ENCODE data around the gene ZNF823. TPM values are rescaled to one million over a fixed set of nuclear protein-coding genes. Genes with fewer than 3 reads are reported as not detected.

Gene ZNF823
- total RNA-seq, 1 donor from 2014 or later = 2.5 TPM

DNA sequence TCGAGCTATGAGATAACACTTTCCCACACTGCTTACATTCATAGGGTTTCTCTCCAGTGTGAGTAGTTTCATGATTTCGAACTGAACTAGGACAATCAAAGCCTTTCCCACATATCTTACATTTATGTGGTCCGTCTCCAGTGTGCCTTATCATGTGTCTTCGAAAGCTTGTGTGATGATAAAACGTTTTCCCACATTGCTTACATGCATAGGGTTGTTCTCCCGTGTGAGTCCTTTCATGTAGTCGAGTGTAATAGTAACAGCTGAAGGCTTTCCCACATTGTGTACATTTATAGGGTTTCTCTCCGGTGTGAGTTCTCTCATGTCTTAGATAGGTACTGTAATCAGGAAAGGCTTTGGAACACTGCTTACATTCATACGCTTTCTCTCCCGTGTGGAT, 16.3 kb downstream of the ZNF823 start:
- Mint-ChIP-seq H3K36me3 (ENCODE audit: low read depth) (peaks cover 50% of the 10 kb centered on the region), H3K4me1 (ENCODE audit: low read depth) (no peaks in the 10 kb centered on the region), H3K9me3 (peaks cover 75% of the 10 kb centered on the region), H3K27ac (no peak overlapping the region), H3K27me3 (ENCODE audit: insufficient read depth) (no peaks in the 10 kb centered on the region), H3K4me3 (no peak overlapping the region)
- intact Hi-C loops (cut with micrococcal nuclease) = no loop called here
- DNase-seq (ENCODE audit: low spot score) = no peak

DNA sequence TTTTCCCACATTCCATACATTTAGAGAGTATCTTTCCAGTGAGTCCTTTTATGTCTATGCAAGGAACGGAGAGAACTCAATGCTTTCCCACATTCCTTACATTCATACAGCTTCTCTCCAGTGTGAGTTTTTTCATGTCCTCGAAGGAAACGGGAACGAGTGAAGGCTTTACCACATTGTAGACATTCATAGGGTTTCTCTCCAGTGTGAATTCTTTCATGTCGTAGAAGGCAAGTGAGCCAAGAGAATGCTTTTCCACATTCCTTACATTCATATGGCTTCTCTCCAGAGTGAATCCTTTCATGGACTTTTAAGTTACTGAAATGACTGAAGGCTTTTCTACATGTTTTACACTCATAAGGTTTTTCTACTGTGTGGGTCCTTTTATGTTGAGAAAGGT, 17.1 kb downstream of the ZNF823 start:
- no peak overlapping the region for H3K27ac Mint-ChIP-seq
- H3K27me3 Mint-ChIP-seq (ENCODE audit: insufficient read depth) = no peaks in the 10 kb centered on the region
- no peak for DNase-seq (ENCODE audit: low spot score)
- peaks cover 49% of the 10 kb centered on the region for H3K36me3 Mint-ChIP-seq (ENCODE audit: low read depth)
- H3K4me1 Mint-ChIP-seq (ENCODE audit: low read depth) = no peaks in the 10 kb centered on the region
- no peak overlapping the region for H3K4me3 Mint-ChIP-seq
- H3K9me3 Mint-ChIP-seq = peaks cover 75% of the 10 kb centered on the region
- intact Hi-C loops (cut with micrococcal nuclease) = no loop called here

DNA sequence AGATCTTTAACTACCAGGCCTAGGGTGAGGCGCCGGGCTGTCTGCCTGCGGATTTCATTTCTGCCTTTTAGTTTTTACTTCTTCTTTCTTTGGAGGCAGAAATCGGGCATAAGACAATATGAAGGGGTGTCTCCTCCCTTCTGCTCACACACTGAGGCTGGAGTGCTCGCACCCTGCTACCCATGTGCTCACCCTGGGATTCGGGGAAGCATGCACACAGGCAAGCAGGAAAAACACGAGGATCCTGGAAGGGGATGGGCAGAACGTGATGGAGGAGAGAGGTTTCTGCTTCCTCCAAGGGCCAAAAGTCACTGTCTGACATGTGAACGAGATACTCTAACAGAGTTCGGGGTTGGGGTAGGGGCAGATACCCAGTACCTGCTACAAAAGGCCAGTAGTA, 28.4 kb downstream of the ZNF823 start:
- H3K9me3 Mint-ChIP-seq = peaks cover 46% of the 10 kb centered on the region
- no peaks in the 10 kb centered on the region for H3K36me3 Mint-ChIP-seq (ENCODE audit: low read depth)
- intact Hi-C loops (cut with micrococcal nuclease) = no loop called here
- no peak overlapping the region for H3K4me3 Mint-ChIP-seq
- no peaks in the 10 kb centered on the region for H3K27me3 Mint-ChIP-seq (ENCODE audit: insufficient read depth)
- no peak overlapping the region for H3K27ac Mint-ChIP-seq
- no peak for DNase-seq (ENCODE audit: low spot score)
- no peaks in the 10 kb centered on the region for H3K4me1 Mint-ChIP-seq (ENCODE audit: low read depth)

DNA sequence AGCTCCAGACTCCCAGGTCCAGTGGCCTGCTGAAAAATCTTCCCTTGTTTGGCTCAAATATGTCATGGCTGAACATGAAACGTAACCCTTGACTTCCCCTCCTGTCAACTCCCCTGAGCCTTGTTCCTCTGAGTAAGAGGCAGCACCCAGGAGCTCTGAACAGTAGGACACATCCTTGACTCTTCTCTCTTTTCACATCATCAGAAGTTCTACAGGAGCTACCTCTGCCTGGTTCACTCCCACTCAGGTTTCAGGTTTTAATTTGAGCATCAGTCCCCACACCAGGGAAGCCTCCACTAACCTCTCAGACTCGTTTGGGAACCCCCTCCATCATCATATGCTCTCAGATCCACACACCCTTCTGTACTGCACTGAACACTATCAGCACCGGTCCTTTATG, 30.3 kb downstream of the ZNF823 start:
- no peaks in the 10 kb centered on the region for H3K4me1 Mint-ChIP-seq (ENCODE audit: low read depth)
- no peak for DNase-seq (ENCODE audit: low spot score)
- no peaks in the 10 kb centered on the region for H3K27me3 Mint-ChIP-seq (ENCODE audit: insufficient read depth)
- H3K27ac Mint-ChIP-seq = no peak overlapping the region
- no peak overlapping the region for H3K4me3 Mint-ChIP-seq
- peaks cover 35% of the 10 kb centered on the region for H3K9me3 Mint-ChIP-seq
- no peaks in the 10 kb centered on the region for H3K36me3 Mint-ChIP-seq (ENCODE audit: low read depth)
- intact Hi-C loops (cut with micrococcal nuclease) = no loop called here

DNA sequence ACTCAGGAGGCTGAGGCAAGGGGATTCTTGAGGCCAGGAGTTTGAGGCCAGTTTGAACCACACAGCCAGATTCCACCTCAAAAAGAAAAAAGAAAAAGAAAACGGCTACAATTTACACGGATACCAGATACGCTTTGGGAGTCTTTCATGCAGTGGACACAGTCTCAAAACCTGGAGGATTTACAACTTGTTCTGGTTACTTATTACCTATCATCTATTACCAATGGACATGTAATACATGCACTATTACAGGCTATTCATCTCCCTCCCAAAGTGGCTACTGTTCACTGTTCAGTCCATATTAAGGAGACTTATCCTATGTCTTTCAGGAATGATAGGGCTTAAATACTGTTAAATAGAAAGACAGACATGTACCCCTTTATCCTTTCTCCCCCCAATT, 33.3 kb downstream of the ZNF823 start:
- Mint-ChIP-seq H3K27ac (no peak overlapping the region), H3K27me3 (ENCODE audit: insufficient read depth) (no peaks in the 10 kb centered on the region), H3K4me3 (no peak overlapping the region), H3K4me1 (ENCODE audit: low read depth) (no peaks in the 10 kb centered on the region), H3K36me3 (ENCODE audit: low read depth) (no peaks in the 10 kb centered on the region), H3K9me3 (peaks cover 32% of the 10 kb centered on the region)
- intact Hi-C loops (cut with micrococcal nuclease) = no loop called here
- no peak for DNase-seq (ENCODE audit: low spot score)

DNA sequence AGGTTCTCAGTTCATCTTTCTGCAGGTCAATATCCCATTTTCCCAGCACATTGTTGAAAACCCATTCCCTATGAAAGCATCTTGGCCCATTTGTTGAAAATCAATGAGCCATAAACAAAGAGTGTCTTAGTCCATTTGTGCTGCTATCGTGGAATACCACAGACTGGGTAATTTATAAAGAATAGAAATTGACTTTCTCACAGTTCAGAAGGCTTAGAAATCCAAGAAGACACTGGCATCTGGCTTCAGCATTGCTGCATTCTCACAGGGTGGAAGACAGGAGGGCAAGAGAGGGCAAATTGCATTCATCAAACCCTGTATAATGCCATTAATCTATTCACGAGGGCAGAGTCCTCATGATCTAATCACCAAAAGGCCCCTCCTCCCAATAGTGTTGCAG, 34.1 kb downstream of the ZNF823 start:
- Mint-ChIP-seq H3K36me3 (ENCODE audit: low read depth) (no peaks in the 10 kb centered on the region), H3K9me3 (peaks cover 28% of the 10 kb centered on the region)

DNA sequence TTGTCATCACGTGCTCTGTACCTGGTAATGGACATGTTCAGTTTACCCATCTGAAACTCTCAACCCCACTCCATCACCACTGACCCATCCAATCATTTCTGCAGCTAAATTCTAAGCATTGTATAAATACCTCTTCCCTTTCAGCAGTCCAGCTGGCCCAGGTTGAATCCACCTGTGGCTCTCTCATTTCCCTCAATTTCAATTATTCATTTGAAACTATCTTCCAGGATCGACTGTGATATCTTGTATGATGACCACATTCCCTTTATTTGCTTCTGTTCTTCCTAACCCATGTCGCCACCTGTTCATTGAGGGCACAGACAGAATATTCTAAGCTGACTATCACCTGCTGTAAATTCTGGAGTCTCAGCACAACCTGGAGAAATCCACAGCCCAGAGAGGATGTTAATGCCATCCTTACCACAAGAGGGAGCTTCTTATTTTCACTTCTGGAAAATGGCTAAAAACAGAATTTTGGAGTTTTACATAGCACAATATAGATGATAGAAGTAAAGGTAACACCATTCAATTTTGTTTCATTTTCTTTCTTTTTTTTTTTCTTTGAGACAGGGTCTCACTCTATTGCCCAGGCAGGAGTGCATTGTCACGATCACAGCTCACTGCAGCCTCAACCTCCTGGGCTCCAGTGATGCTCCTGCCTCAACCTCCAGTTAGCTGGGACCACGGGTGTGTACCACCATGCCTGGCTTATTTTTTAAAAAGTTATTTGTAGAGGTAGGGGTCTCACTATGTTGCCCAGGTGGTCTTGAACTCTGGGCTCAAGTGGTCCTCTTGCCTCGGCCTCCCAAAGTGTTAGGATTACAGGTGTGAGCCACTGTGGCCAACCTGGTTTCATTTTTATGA, 38.6 kb downstream of the ZNF823 start:
- Mint-ChIP-seq H3K36me3 (ENCODE audit: low read depth) (no peaks in the 10 kb centered on the region), H3K4me1 (ENCODE audit: low read depth) (no peaks in the 10 kb centered on the region), H3K9me3 (peaks cover 11% of the 10 kb centered on the region), H3K27ac (no peak overlapping the region), H3K27me3 (ENCODE audit: insufficient read depth) (peaks cover 5% of the 10 kb centered on the region), H3K4me3 (no peak overlapping the region)
- intact Hi-C loops (cut with micrococcal nuclease) = no loop called here
- no peak for DNase-seq (ENCODE audit: low spot score)

More for the DNA sequence above, 34.1 kb downstream of the ZNF823 start:
- Mint-ChIP-seq H3K4me1 (ENCODE audit: low read depth) (no peaks in the 10 kb centered on the region), H3K27ac (no peak overlapping the region), H3K27me3 (ENCODE audit: insufficient read depth) (no peaks in the 10 kb centered on the region), H3K4me3 (no peak overlapping the region)
- DNase-seq (ENCODE audit: low spot score) = no peak
- intact Hi-C loops (cut with micrococcal nuclease) = no loop called here

DNA sequence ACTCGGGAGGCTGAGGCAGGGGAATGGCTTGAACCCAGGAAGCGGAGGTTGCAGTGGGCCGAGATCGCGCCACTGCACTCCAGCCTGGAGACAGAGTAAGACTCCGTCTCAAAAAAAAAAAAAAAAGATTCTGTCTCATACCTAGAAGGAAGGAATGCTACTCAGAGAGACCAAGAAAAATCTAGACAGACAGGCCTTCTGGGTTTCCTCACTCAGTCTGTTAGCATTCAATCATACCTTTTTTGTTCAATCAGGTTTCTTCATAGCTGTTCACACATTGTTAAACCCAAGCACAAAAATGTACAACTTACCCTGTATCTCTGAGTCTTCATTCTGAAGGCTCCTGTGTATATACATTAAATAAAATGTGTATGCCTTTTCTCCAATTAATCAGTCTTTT, 40.5 kb downstream of the ZNF823 start:
- Mint-ChIP-seq H3K36me3 (ENCODE audit: low read depth) (no peaks in the 10 kb centered on the region), H3K27ac (no peak overlapping the region), H3K9me3 (peaks cover 11% of the 10 kb centered on the region), H3K27me3 (ENCODE audit: insufficient read depth) (peaks cover 12% of the 10 kb centered on the region), H3K4me3 (no peak overlapping the region), H3K4me1 (ENCODE audit: low read depth) (peaks cover 4% of the 10 kb centered on the region)
- intact Hi-C loops (cut with micrococcal nuclease) = no loop called here
- DNase-seq (ENCODE audit: low spot score) = no peak

DNA sequence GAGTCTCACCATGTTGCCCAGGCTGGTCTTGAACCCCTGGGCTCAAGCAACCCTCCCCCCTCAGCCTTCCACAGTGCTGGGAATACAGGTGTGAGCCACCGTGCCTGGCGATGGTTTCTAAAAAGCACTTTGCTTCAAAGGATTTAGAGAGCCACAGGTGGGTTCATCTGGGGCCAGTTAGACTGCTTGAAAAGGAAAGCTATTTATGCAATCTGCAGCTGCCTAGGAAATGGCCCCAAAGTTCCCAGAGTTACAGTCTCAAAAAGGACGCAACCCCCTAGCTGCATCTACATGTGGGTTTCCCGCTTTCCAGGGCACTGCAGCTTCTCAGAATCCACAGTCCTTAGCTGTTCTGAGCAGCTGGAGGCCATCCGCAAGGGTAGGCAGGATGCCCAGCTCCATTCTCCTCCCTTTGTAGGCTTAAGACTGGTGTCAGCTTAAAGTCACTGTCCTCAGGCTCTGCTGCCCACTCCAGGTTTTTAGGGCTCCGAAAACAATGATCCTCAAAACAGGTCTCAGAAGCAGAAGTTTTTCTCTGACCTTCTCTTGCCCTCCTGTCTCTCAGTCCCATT, 41.4 kb downstream of the ZNF823 start:
- intact Hi-C loops (cut with micrococcal nuclease) = no loop called here

DNA sequence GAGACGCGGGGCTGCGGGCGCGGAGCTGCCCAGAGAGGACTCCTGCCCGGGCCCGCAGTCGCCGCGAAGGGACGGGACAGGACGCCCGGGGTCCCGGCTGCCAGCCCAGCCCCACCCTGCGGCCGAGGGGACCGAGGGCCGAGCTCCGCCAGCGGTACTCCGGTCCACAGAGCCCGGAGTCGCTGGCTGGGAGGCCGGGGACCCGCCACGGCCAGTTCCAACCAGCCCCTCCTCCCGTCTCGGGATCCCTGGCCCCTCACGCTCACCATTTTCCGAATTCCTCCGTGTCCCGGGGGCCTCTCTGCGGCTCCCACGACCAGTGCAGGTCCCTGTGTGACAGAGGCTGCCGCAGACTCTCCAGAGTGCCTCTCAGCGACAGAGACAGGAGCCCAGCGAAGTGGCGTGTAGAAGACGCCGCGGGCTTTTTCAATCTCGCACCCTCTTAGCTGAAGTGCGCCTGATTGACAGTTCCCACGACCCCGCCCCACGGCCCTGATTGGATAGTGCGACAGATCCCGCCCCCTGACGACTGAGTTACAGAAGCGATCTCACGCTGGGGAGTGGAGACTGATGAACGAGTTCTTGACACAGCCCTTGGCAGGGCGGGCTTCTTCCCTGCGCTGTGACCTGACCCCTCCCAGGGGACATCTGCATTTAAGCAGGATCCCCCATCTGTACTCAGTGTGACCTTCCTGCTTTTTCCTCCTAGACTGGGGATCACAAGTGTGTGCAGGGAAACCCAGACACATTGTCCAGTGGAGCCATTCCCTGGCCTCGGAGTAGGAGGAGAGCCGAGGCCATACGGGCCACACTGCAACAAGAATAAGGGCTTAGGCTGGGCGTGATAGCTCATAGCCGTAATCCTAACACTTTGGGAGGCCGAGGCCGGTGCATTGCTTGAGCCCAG, 44.0 kb downstream of the ZNF823 start:
- peak; percentile 49 for DNase-seq (ENCODE audit: low spot score)
- Mint-ChIP-seq H3K9me3 (peaks cover 10% of the 10 kb centered on the region), H3K36me3 (ENCODE audit: low read depth) (peaks cover 4% of the 10 kb centered on the region), H3K27me3 (ENCODE audit: insufficient read depth) (peaks cover 15% of the 10 kb centered on the region), H3K4me1 (ENCODE audit: low read depth) (peaks cover 4% of the 10 kb centered on the region), H3K4me3 (peak overlapping the region; percentile 86), H3K27ac (no peak overlapping the region)
- intact Hi-C loops (cut with micrococcal nuclease) = no loop called here

More for the DNA sequence above, 41.4 kb downstream of the ZNF823 start:
- Mint-ChIP-seq H3K27ac (no peak overlapping the region), H3K4me1 (ENCODE audit: low read depth) (peaks cover 4% of the 10 kb centered on the region), H3K27me3 (ENCODE audit: insufficient read depth) (peaks cover 15% of the 10 kb centered on the region), H3K36me3 (ENCODE audit: low read depth) (peaks cover 3% of the 10 kb centered on the region), H3K4me3 (no peak overlapping the region), H3K9me3 (peaks cover 8% of the 10 kb centered on the region)
- DNase-seq (ENCODE audit: low spot score) = no peak

DNA sequence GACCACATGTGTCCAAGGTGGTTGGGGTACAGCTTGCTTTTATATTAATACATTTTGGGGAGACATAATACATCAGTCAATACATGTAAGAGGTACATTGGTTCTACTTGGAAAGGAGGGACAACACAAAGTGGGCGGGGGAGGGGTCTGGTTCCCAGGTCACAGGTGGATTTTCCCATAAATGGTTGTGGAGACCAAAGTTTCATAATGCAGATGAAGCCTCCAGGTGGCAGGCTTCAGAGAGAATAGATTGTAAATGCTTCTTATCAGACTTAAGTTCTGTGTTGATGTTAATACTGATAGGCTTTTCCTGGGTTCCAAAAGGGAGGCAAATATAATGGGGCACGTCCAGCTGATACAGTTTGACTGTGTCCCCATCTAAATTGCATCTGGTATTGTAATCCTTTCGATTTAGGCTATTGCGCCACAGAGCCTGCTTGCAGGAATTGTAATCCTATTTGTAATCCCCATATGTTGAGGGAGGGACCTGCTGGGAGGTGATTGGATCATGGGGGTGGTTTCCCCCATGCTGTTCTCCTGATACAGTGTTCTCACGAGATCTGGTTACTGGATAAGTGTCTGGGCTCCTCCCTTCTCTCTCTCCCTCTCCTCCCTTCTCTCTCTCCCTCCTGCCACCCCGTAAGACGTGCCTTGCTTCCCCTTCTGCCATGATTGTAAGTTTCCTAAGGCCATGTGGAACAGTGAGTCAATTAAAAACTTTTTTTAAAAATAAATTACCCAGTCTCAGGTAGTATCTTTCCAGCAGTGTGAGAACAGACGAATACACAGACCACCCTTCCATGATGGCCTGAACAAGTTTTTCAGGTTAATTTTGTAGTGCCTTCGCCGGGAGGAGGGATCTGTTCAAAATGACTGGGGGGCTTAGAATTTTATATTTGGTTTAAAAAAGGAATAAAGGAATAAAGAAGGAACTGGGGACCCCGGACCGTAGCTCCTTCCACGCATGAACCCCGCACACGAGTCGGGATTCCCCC, 44.9 kb downstream of the ZNF823 start:
- Mint-ChIP-seq H3K9me3 (peaks cover 17% of the 10 kb centered on the region), H3K27me3 (ENCODE audit: insufficient read depth) (peaks cover 15% of the 10 kb centered on the region), H3K4me1 (ENCODE audit: low read depth) (peaks cover 4% of the 10 kb centered on the region), H3K36me3 (ENCODE audit: low read depth) (peaks cover 6% of the 10 kb centered on the region), H3K27ac (no peak overlapping the region), H3K4me3 (peak overlapping the region; percentile 54)
- intact Hi-C loops (cut with micrococcal nuclease) = no loop called here
- DNase-seq (ENCODE audit: low spot score) = no peak

Data from activated T-helper 1 cell treated with anti-CD3 and anti-CD28 coated beads, Interleukin-12 subunit alpha, Interleukin-12 subunit beta, Interleukin-2, Interleukin-4 antibody, amounts not matched to agents 30 ng/mL and 10 ng/mL and 1 ng/mL, durations not matched to agents 14 hours and 24 hours and 36 hours (primary cell).